Testis (tissue), 3 donors: ENCODE measurements around the gene HDC. TPM values are rescaled to one million over a fixed set of nuclear protein-coding genes. Genes with fewer than 3 reads are reported as not detected.

Experiments
- DNase-seq: peaks from one replicate; pipeline ENCODE4 v3.0.0-alpha.2; 2019
- H3K27ac ChIP-seq, 2 donors: fragments of 200-600 bp; sonication (generic); one replicate each; pipeline ENCODE4 v1.5.1; 2019
- H3K27me3 ChIP-seq: fragments of 200-600 bp; sonication (generic); one replicate; pipeline ENCODE4 v1.5.1; 2019
- H3K36me3 ChIP-seq: fragments of 200-600 bp; sonication (generic); one replicate; pipeline ENCODE4 v1.5.1; 2017; ENCODE audit warnings: low read depth; ENCODE audit errors: missing control alignments
- H3K4me1 ChIP-seq: fragments of 200-600 bp; sonication (generic); one replicate; pipeline ENCODE4 v1.5.1; 2019
- H3K4me3 ChIP-seq, 2 donors: fragments of 200-600 bp; sonication (generic); one replicate each; pipeline ENCODE4 v1.5.1; 2017 to 2019
- H3K9me3 ChIP-seq: fragments of 200-600 bp; sonication (generic); one replicate; pipeline ENCODE4 v1.5.1; 2017
- POLR2A ChIP-seq: fragments of 450-650 bp; IDR thresholded peaks from one replicate; pipeline ENCODE4 v1.6.1; 2017; ENCODE audit warnings: antibody characterized with exemption, mild to moderate bottlenecking, moderate library complexity
- WGBS, 2 donors: methylation state at CpG; one replicate each; pipeline ENCODE4 v1.1.5; 2018; 5-methylcytosine and 5-hydroxymethylcytosine counted together
- intact Hi-C: fragments of 100-400 bp; cut with DNase I; formaldehyde crosslinking; loops from one replicate; pipeline ENCODE4 v1.15.1; 2023; ENCODE audit warnings: low total_unique reads
- polyA plus RNA-seq: library from polyadenylated mRNA; stranded (reverse); fragments of 350-450 nt; fragmentation: Illumina TruSeq; extraction: RNeasy Lipid Tissue Mini Kit (QIAGEN cat#74804); gene quantifications from one replicate; pipeline ENCODE4 v1.2.3, GENCODE V29; 2014; ENCODE audit warnings: low read depth, low replicate concordance; ENCODE audit not compliant: insufficient read depth
- total RNA-seq, 2 donors: library from RNA; depleted of rRNA; stranded (reverse); fragments of >200 nt; gene quantifications; one replicate each; pipeline ENCODE4 v1.2.3, GENCODE V29; 2016
- TF ChIP-seq, protein P1 (sequence below), 3 experiments: fragments of 450-650 bp in 2 of 3; fragments of 200-600 bp in 1 of 3; sonication (generic) in 1 of 3; IDR thresholded peaks; one replicate each; pipeline ENCODE4 v1.5.1; 2016 to 2019; ENCODE audit warnings: antibody characterized with exemption in 3 of 3, mild to moderate bottlenecking in 2 of 3, moderate library complexity in 1 of 3

HDC gene
- total and polyA plus RNA-seq, 3 donors from 2014 or later, result 1.6 to 11.9 (median 5.8) TPM

DNA sequence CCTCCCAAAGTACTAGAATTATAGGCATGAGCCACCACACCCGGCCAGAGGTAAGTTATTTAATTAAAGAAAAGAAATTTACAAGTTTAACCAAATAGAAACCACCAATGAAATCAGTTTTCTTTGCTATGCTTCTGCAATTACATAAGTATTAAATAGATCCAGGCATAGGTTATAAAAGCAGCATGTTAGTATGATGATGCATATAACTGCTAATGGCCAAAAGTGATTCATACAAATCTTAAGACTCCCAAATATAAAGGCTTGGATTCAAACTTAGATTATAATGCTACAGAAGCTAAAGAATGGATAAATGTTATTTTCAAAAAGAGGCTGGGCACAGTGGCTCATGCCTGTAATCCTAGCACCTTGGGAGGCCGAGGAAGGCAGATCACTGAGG lies 32.8 kb upstream of the HDC start:
- Histone ChIP-seq H3K36me3 (no peaks in the 10 kb centered on the region), H3K27ac (no peak overlapping the region), H3K9me3 (no peaks in the 10 kb centered on the region), H3K4me1 (no peaks in the 10 kb centered on the region), H3K4me3 (no peak overlapping the region), H3K27me3 (no peaks in the 10 kb centered on the region)
- WGBS, 2 donors, result 93 to 97% methylated on average over 2 of the region's 2 CpGs
- TF ChIP-seq, protein P1, sequence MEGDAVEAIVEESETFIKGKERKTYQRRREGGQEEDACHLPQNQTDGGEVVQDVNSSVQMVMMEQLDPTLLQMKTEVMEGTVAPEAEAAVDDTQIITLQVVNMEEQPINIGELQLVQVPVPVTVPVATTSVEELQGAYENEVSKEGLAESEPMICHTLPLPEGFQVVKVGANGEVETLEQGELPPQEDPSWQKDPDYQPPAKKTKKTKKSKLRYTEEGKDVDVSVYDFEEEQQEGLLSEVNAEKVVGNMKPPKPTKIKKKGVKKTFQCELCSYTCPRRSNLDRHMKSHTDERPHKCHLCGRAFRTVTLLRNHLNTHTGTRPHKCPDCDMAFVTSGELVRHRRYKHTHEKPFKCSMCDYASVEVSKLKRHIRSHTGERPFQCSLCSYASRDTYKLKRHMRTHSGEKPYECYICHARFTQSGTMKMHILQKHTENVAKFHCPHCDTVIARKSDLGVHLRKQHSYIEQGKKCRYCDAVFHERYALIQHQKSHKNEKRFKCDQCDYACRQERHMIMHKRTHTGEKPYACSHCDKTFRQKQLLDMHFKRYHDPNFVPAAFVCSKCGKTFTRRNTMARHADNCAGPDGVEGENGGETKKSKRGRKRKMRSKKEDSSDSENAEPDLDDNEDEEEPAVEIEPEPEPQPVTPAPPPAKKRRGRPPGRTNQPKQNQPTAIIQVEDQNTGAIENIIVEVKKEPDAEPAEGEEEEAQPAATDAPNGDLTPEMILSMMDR (IDR thresholded peaks at IDR 0.05), result no peak
- no peak for TF ChIP-seq POLR2A
- no peak for DNase-seq
- intact Hi-C loops, result no loop called here

DNA sequence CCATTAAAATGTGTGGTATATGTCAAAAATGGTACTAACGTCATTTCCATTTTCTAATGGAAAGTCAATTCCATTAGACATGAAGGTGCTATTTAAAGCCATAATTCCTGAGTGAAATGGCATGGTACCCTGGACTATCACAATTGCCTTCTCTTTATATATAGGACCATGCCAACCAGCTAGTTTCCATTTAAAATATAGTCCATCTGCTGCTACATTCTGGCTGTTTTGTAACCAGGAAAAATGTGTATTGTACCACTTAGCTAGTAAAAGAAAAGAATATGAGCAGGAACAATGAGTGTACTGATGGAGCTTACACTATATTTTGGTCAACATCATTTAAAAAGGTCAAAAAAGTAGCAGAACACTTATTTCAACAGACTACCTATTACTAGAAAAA lies 30.4 kb upstream of the HDC start:
- no peaks in the 10 kb centered on the region for H3K9me3 ChIP-seq
- no peak for TF ChIP-seq POLR2A
- TF ChIP-seq, protein P1 (IDR thresholded peaks at IDR 0.05), result no peak
- no peaks in the 10 kb centered on the region for H3K36me3 ChIP-seq
- no peaks in the 10 kb centered on the region for H3K27me3 ChIP-seq
- H3K4me1 ChIP-seq, result no peaks in the 10 kb centered on the region
- H3K4me3 ChIP-seq, result no peak overlapping the region
- no peak for DNase-seq
- WGBS, 2 donors, result 85 to 91% methylated on average over 1 of the region's 1 CpG
- intact Hi-C loops, result no loop called here
- H3K27ac ChIP-seq, result no peak overlapping the region

DNA sequence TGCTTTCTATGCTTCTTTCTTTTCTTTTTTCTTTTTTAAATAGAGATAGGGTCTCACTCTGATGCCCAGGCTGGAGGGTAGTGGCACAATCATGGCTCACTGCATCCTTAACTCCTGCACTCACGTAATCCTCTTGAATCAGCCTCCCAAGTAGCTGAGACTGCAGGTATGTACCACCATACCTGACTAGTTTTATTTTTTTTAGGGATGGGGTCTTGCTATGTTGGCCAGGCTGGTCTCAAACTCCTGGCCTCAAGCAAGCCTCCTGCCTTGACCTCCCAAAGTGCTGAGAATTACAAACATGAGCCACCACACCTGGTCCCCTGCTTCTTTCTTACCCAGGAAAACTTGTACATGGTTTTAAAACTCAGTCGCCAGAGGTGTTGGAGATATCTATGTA lies 24.2 kb upstream of the HDC start:
- TF ChIP-seq POLR2A, result no peak
- TF ChIP-seq, protein P1 (IDR thresholded peaks at IDR 0.05), result no peak
- intact Hi-C loops, result no loop called here
- Histone ChIP-seq H3K4me3 (no peak overlapping the region), H3K36me3 (no peaks in the 10 kb centered on the region), H3K4me1 (no peaks in the 10 kb centered on the region), H3K27ac (no peak overlapping the region), H3K9me3 (no peaks in the 10 kb centered on the region), H3K27me3 (no peaks in the 10 kb centered on the region)
- 96% methylated on average over 2 of the region's 2 CpGs for WGBS, 2 donors
- no peak for DNase-seq

DNA sequence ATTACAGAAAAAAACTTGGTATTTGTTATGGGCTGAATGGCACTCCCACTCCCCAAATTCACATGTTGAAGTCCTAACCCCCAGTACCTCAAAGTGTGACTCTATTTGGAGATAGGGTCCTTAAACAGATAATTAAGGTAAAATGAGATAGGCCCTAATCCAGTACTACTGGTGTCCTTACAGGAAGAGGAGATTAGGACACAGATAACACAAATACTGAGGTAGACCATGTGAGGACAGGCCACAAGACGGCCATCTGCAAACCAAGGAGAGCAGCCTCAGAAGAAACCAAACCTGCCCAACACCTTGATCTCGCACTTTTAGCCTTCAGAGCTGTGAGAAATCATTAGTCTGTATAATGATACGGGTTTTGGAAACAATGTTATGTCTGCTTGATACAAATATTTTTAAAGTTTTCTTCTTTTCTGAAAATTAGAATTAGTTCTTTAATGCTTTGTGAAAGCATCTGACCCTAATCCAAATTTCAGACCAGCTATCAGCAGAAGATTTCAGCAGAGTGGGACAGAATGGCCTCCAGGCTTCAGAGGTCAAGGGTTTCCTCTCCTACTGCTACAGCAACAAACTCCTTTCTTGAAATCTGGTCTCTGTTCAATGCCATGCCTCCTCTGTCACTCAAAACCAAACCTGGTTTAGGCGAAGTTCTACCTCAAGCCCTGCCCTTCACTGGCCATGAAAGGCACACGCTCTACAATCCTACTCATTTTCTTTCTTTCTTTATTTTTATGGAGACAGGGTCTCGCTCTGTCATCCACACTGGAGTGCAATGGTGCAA lies 22.0 kb upstream of the HDC start:
- no peak for TF ChIP-seq POLR2A
- TF ChIP-seq, protein P1 (IDR thresholded peaks at IDR 0.05), result no peak
- no peaks in the 10 kb centered on the region for H3K36me3 ChIP-seq
- intact Hi-C loops, result no loop called here
- no peaks in the 10 kb centered on the region for H3K9me3 ChIP-seq
- no peak for DNase-seq
- no peak overlapping the region for H3K4me3 ChIP-seq
- H3K4me1 ChIP-seq, result no peaks in the 10 kb centered on the region
- WGBS, 2 donors, result 76 to 78% methylated on average over 6 of the region's 6 CpGs
- H3K27me3 ChIP-seq, result no peaks in the 10 kb centered on the region
- H3K27ac ChIP-seq, result no peak overlapping the region

DNA sequence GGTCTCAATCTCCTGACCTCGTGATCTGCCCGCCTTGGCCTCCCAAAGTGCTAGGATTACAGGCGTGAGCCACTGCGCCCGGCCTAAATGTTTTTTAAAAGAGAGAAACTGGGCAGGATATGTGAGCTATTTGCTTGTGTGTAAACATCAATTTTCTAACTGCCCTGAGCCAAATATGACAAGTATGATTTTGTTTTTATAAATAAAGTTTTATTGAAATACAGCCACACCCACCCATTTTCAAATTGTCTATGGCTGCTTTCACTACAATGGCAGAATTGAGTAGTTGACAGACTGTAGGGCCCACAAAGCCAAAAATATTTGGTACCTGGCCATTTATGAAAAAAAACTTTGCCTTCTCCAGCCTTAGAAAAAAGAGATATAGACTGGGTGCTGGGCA lies 15.9 kb upstream of the HDC start:
- Histone ChIP-seq H3K4me1 (no peaks in the 10 kb centered on the region), H3K4me3 (no peak overlapping the region), H3K36me3 (no peaks in the 10 kb centered on the region), H3K27ac (no peak overlapping the region), H3K9me3 (no peaks in the 10 kb centered on the region), H3K27me3 (no peaks in the 10 kb centered on the region)
- intact Hi-C loops, result no loop called here
- TF ChIP-seq, protein P1 (IDR thresholded peaks at IDR 0.05), result no peak
- no peak for TF ChIP-seq POLR2A
- 84 to 90% methylated on average over 5 of the region's 5 CpGs for WGBS, 2 donors
- no peak for DNase-seq
